ENCODE measurements around the gene SHANK1.
"Not testable (repeated sequence)": the region's sequence is repeated elsewhere in the genome, so short reads cannot be mapped to it uniquely, and the experiment has no call there.

SHANK1 gene

GRCh38 chr19:50719566-50719965, at the start of gene SHANK1:
TSS of gene SHANK1 (minus strand) at chr19:50719802. CDS start at chr19:50716919, 2,883 bp downstream.
- in situ Hi-C loops (cut with MboI; ENCODE audit: low sequenced_read_pairs): no loop called here

GRCh38 chr19:50768277-50768676, 48.7 kb upstream of the SHANK1 start:
- in situ Hi-C loops (cut with MboI; ENCODE audit: low sequenced_read_pairs): no loop called here

- in situ Hi-C loops (cut with MboI; ENCODE audit: low sequenced_read_pairs): not testable (repeated sequence)
These were observed 47.7 kb upstream of the SHANK1 start for GRCh38 chr19:50767263-50767662.

- in situ Hi-C loops (cut with MboI; ENCODE audit: low sequenced_read_pairs): not testable (repeated sequence)
These were observed 47.1 kb upstream of the SHANK1 start for GRCh38 chr19:50766746-50767145.

GRCh38 chr19:50764409-50764808, 44.8 kb upstream of the SHANK1 start:
- in situ Hi-C loops (cut with MboI; ENCODE audit: low sequenced_read_pairs): no loop called here

- in situ Hi-C loops (cut with MboI; ENCODE audit: low sequenced_read_pairs): not testable (repeated sequence)
These were observed 43.9 kb upstream of the SHANK1 start for GRCh38 chr19:50763521-50763920.

GRCh38 chr19:50761501-50761900, 41.9 kb upstream of the SHANK1 start:
- in situ Hi-C loops (cut with MboI; ENCODE audit: low sequenced_read_pairs): not testable (repeated sequence)

GRCh38 chr19:50759886-50760285, 40.3 kb upstream of the SHANK1 start:
- in situ Hi-C loops (cut with MboI; ENCODE audit: low sequenced_read_pairs): no loop called here

GRCh38 chr19:50759076-50759475, 39.5 kb upstream of the SHANK1 start:
- in situ Hi-C loops (cut with MboI; ENCODE audit: low sequenced_read_pairs): not testable (repeated sequence)

- in situ Hi-C loops (cut with MboI; ENCODE audit: low sequenced_read_pairs): not testable (repeated sequence)
These were observed 38.0 kb upstream of the SHANK1 start for GRCh38 chr19:50757624-50758023.

- in situ Hi-C loops (cut with MboI; ENCODE audit: low sequenced_read_pairs): not testable (repeated sequence)
These were observed 36.6 kb upstream of the SHANK1 start for GRCh38 chr19:50756244-50756643.

- in situ Hi-C loops (cut with MboI; ENCODE audit: low sequenced_read_pairs): no loop called here
These were observed 34.3 kb upstream of the SHANK1 start for GRCh38 chr19:50753879-50754278.

- in situ Hi-C loops (cut with MboI; ENCODE audit: low sequenced_read_pairs): no loop called here
These were observed 30.4 kb upstream of the SHANK1 start for GRCh38 chr19:50750010-50750409.

GRCh38 chr19:50749490-50749889, 29.9 kb upstream of the SHANK1 start:
- in situ Hi-C loops (cut with MboI; ENCODE audit: low sequenced_read_pairs): no loop called here

GRCh38 chr19:50747141-50747540, 27.5 kb upstream of the SHANK1 start:
- in situ Hi-C loops (cut with MboI; ENCODE audit: low sequenced_read_pairs): not testable (repeated sequence)

- in situ Hi-C loops (cut with MboI; ENCODE audit: low sequenced_read_pairs): no loop called here
These were observed 25.6 kb upstream of the SHANK1 start for GRCh38 chr19:50745221-50745620.

- in situ Hi-C loops (cut with MboI; ENCODE audit: low sequenced_read_pairs): no loop called here
These were observed 23.9 kb upstream of the SHANK1 start for GRCh38 chr19:50743537-50743936.

- in situ Hi-C loops (cut with MboI; ENCODE audit: low sequenced_read_pairs): no loop called here
These were observed 21.8 kb upstream of the SHANK1 start for GRCh38 chr19:50741179-50741933.

- in situ Hi-C loops (cut with MboI; ENCODE audit: low sequenced_read_pairs): no loop called here
These were observed 20.4 kb upstream of the SHANK1 start for GRCh38 chr19:50739914-50740426.

GRCh38 chr19:50739132-50739913, 19.7 kb upstream of the SHANK1 start:
- in situ Hi-C loops (cut with MboI; ENCODE audit: low sequenced_read_pairs): no loop called here

- in situ Hi-C loops (cut with MboI; ENCODE audit: low sequenced_read_pairs): no loop called here
These were observed 16.7 kb upstream of the SHANK1 start for GRCh38 chr19:50736338-50736737.

GRCh38 chr19:50735869-50736268, 16.3 kb upstream of the SHANK1 start:
- in situ Hi-C loops (cut with MboI; ENCODE audit: low sequenced_read_pairs): no loop called here

Data from HL-60/S4 treated with retinoic acid at 250 ng/mL for 4 days and 3 days (cell line).